Measurements from ENCODE around the gene RADX.

DNA sequence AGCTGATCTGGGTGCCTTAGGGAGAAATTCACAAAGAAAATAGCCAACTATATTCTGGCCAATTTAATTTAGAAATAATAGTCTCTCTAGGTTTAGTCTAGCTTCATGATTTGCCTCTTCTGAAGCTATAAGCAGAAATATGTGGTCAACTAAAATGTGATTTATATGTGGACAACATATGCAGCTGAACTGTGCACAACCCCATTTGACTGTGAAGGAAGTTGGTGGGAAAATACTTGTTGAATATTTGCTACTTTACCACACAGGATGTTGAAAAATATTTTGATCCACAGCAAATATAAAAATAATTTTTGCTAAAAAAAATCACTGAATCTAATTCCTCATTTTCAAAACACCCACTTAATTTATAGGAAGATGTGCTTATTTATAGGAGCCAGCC is 99.0 kb downstream of the RADX start:
- TF ChIP-seq POLR2AphosphoS5 (IDR thresholded peaks at IDR 0.05; ENCODE audit: low read depth, low read length): no peak
- TF ChIP-seq, protein P1, sequence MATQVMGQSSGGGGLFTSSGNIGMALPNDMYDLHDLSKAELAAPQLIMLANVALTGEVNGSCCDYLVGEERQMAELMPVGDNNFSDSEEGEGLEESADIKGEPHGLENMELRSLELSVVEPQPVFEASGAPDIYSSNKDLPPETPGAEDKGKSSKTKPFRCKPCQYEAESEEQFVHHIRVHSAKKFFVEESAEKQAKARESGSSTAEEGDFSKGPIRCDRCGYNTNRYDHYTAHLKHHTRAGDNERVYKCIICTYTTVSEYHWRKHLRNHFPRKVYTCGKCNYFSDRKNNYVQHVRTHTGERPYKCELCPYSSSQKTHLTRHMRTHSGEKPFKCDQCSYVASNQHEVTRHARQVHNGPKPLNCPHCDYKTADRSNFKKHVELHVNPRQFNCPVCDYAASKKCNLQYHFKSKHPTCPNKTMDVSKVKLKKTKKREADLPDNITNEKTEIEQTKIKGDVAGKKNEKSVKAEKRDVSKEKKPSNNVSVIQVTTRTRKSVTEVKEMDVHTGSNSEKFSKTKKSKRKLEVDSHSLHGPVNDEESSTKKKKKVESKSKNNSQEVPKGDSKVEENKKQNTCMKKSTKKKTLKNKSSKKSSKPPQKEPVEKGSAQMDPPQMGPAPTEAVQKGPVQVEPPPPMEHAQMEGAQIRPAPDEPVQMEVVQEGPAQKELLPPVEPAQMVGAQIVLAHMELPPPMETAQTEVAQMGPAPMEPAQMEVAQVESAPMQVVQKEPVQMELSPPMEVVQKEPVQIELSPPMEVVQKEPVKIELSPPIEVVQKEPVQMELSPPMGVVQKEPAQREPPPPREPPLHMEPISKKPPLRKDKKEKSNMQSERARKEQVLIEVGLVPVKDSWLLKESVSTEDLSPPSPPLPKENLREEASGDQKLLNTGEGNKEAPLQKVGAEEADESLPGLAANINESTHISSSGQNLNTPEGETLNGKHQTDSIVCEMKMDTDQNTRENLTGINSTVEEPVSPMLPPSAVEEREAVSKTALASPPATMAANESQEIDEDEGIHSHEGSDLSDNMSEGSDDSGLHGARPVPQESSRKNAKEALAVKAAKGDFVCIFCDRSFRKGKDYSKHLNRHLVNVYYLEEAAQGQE (IDR thresholded peaks at IDR 0.05; ENCODE audit: insufficient read depth in 1 of 2, low read depth in 2 of 2, low read length in 2 of 2): no peak
